ENCODE data around the gene TIMP2.

- TF ChIP-seq CTCF (conservative IDR thresholded peaks at IDR 0.05; ENCODE audit: low read depth, low read length) (peak; percentile 33; the same call in 1 of the 2 replicates), EZH2 (IDR thresholded peaks at IDR 0.05; ENCODE audit: borderline replicate concordance, low read depth, low read length, poor library complexity, severe bottlenecking) (no peak)
Observed at GRCh38 chr17:78823282-78824046, 101.7 kb downstream of the TIMP2 start.

Data from A673 (cell line).